OCI-LY7 (cell line): Measurements from ENCODE around the gene PCGF5.
"Not testable (repeated sequence)": the region's sequence is repeated elsewhere in the genome, so short reads cannot be mapped to it uniquely, and the experiment has no call there.

Experiments
- EZH2phosphoT487 ChIP-seq: fragments of 200-600 bp; sonication (generic); IDR thresholded peaks from 2 replicates; pipeline ENCODE4 v1.6.1; 2018; ENCODE audit warnings: low read depth, borderline replicate concordance, mild to moderate bottlenecking, mixed run types, antibody characterized with exemption, low read length, moderate library complexity, mixed read lengths
- TF ChIP-seq, protein P1 (sequence below): fragments of 200-600 bp; sonication (generic); conservative IDR thresholded peaks from 2 replicates; pipeline ENCODE4 v1.5.1; 2014; ENCODE audit warnings: mild to moderate bottlenecking, antibody characterized with exemption, low read length, moderate library complexity, mixed read lengths

DNA sequence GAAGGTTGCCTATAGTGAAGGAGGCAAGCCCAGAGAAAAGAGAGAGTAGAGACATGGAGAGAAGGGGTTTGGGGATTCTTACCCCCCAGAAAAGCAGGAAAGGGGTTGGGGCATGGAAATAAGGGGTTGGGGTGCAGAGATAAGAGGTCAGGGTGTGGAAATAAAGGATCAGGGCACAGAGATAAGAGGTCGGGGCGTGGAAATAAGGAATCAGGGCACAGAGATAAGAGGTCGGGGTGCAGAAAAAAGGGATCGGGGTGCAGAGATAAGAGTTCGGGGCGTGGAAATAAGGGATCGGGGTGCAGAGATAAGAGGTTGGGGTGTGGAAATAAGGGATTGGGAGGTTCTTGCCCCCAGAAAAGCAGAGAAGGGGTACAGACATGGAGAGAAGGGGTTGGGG, 85.5 kb downstream of the PCGF5 start:
- TF ChIP-seq EZH2phosphoT487, result not testable (repeated sequence)
- TF ChIP-seq, protein P1, sequence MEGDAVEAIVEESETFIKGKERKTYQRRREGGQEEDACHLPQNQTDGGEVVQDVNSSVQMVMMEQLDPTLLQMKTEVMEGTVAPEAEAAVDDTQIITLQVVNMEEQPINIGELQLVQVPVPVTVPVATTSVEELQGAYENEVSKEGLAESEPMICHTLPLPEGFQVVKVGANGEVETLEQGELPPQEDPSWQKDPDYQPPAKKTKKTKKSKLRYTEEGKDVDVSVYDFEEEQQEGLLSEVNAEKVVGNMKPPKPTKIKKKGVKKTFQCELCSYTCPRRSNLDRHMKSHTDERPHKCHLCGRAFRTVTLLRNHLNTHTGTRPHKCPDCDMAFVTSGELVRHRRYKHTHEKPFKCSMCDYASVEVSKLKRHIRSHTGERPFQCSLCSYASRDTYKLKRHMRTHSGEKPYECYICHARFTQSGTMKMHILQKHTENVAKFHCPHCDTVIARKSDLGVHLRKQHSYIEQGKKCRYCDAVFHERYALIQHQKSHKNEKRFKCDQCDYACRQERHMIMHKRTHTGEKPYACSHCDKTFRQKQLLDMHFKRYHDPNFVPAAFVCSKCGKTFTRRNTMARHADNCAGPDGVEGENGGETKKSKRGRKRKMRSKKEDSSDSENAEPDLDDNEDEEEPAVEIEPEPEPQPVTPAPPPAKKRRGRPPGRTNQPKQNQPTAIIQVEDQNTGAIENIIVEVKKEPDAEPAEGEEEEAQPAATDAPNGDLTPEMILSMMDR, result not testable (repeated sequence)
